Measurements from ENCODE around the gene ID3.

DNA sequence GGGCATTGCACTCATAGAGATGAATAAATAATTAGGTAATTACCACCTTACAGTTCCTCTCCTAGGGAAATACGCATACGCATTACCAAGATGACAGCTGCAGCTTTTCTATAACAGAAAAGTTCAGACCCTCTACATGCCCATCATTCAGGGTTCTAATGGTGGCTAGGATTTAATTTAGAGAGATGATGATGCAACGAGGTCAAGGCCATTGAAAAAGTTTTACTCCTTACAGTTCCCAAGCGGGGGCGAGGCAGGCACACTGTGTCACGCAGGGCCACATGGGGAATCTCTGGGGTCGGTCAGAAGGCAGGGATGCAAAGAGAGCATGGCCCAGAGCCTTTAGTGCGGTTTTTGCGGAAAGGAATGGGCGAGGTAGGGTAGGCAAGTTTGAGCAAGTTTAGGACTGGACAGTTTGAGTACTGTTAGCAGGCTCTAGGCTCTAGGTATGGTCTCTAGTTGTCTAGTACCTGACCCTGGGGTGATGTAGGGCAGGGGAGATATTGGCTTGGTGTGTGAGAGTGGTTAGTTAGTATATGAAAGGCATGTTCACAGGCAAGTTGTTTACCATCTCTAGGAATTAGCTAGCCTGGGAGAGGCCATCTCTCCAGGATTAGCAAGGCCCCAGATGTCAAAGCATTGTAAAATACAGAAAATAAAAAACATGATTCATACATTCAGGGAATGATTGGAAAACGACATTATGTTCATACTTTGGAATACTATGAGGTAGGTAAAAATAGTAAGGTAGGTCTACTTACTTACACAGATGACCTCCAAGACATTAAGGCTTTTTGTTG lies 29.6 kb upstream of the ID3 start:
- TF ChIP-seq, protein P1, sequence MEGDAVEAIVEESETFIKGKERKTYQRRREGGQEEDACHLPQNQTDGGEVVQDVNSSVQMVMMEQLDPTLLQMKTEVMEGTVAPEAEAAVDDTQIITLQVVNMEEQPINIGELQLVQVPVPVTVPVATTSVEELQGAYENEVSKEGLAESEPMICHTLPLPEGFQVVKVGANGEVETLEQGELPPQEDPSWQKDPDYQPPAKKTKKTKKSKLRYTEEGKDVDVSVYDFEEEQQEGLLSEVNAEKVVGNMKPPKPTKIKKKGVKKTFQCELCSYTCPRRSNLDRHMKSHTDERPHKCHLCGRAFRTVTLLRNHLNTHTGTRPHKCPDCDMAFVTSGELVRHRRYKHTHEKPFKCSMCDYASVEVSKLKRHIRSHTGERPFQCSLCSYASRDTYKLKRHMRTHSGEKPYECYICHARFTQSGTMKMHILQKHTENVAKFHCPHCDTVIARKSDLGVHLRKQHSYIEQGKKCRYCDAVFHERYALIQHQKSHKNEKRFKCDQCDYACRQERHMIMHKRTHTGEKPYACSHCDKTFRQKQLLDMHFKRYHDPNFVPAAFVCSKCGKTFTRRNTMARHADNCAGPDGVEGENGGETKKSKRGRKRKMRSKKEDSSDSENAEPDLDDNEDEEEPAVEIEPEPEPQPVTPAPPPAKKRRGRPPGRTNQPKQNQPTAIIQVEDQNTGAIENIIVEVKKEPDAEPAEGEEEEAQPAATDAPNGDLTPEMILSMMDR (IDR thresholded peaks at IDR 0.05) = no peak
- TF ChIP-seq POLR2A (IDR thresholded peaks at IDR 0.05) = no peak
